CD4-positive, alpha-beta T cell treated with Interleukin-21 for 1 hour (primary cell): ENCODE measurements around the gene TNNC1.
A peak's percentile ranks its signal among the peaks of the same experiment; 100 is the strongest.

ENCODE experiments used
- DNase-seq: peaks from one replicate; pipeline ENCODE4 v3.0.0-alpha.2; 2020

The TNNC1 gene

DNA sequence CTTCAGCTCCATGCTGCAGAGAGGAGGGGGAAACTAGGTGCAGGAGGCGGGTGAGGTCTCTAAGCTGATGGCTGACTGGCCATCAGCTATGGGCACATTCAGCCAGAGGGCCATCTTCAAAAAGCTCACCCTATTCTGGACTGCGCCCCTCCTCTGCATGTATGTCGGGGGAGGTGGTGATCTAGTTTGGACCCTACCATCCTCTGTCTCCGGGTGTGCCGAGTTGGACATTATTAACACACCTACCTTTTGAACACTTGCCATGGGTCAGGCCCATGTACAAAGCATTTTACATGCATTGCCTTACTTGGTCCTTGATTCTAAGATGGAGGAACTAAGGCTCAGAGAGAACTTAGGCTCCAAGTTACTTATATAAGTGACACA lies 3.0 kb upstream of the TNNC1 start:
- DNase-seq = no peak

- DNase-seq = no peak
Observed at GRCh38 chr3:52456169-52456799, 2.4 kb upstream of the TNNC1 start.

- peak; percentile 97 for DNase-seq
Observed at GRCh38 chr3:52455283-52456168, 1.7 kb upstream of the TNNC1 start, which contains the start of gene NISCH. Gene NISCH, plus strand, starts transcription at chr3:52455604. Its CDS starts 38 bp downstream, at chr3:52455642.

DNA sequence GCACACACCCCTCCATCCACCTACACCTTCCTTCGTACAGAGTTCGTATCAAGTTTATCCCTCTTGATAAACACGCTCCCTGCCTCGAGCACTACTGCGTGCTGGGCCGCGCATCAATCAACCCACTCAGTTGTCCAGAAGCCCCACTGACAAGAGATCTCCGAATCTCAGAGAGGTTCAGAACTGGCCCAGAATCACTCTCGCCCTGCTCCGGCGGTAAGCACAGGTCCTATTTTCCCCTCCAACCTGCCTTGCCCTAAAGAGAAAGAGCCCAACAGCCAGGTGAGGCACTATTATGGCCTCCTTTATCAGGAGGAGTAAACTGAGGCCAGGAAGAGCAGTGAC lies 1.1 kb upstream of the TNNC1 start:
- no peak for DNase-seq

DNA sequence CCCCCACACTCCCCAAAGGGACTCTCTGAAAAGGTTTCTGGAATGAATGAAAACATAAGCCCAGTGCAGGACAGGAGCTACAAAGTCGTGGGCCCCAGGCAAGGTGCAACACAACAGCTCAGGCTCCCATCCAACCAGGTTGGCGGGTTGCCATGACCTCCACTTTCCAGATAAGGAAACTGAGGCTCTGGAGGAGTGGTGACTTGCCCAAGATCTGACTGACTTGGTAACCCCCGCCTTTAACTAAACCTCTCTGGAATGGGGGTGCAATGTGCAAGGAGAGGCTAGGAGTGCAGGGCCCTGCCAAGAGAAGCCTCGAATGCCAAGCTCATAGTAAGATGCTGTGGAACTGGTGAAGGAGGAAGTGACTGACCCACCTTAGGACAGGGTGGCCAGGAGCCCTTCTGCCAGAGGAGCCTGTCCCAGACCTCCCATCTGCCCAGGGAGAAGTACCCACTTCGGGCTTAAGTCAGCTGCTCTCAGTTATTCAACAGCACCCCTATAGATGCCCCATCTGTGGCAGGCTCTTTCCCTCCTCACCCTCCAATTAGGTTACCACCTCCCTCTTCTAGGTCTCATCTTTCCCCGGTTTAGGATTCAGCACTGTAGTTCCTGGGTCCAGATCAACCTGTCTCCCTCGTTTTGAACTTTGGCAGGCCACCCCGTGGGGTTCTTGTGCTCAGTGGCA lies 553 bp upstream of the TNNC1 start:
- DNase-seq = peak; percentile 9

GRCh38 chr3:52452570-52453221 lies 1.1 kb downstream of the TNNC1 start:
- DNase-seq = no peak

- DNase-seq = no peak
Observed at GRCh38 chr3:52452126-52452525, 1.7 kb downstream of the TNNC1 start.

DNA sequence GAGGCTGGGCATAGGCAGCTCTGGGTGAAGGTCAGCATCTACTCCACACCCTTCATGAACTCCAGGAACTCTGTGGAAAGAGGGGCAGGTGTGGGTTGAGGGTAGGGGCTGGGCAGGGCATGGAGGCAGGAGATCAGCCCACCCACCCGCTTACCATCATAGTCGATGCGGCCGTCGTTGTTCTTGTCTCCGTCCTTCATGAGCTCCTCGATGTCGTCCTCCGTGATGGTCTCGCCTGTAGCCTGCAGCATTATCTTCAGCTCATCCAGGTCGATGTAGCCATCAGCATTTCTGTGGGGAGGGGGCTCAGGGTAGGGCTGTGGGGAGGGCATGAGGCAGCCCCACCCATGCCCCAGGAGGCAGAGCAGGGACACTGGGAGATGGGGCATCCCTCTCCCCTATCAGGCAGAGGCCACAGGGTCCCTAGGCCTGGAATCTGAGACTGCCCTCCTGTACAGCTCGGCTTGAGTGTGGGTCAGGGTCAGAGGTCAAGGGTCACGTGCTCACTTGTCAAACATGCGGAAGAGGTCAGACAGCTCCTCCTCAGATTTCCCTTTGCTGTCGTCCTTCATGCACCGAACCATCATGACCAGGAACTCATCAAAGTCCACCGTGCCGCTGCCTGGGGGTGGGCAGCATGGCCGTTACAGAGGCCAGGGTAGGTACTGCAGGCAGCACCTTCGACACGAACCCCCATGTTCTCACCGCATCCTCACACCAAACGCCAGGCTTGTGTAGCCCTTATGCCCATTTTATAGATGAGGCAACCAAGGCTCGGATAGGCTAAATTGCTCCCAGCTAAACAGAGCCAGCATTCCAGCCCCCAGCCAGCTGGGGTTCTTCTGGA lies 2.4 kb downstream of the TNNC1 start:
- no peak for DNase-seq

- no peak for DNase-seq
Observed at GRCh38 chr3:52450489-52451236, 3.2 kb downstream of the TNNC1 start.

- no peak for DNase-seq
Observed at GRCh38 chr3:52447512-52448355, 6.1 kb downstream of the TNNC1 start.

- DNase-seq = peak; percentile 82
Observed at GRCh38 chr3:52446631-52447511, 7.0 kb downstream of the TNNC1 start.

- DNase-seq = no peak
Observed at GRCh38 chr3:52446042-52446441, 7.8 kb downstream of the TNNC1 start.

DNA sequence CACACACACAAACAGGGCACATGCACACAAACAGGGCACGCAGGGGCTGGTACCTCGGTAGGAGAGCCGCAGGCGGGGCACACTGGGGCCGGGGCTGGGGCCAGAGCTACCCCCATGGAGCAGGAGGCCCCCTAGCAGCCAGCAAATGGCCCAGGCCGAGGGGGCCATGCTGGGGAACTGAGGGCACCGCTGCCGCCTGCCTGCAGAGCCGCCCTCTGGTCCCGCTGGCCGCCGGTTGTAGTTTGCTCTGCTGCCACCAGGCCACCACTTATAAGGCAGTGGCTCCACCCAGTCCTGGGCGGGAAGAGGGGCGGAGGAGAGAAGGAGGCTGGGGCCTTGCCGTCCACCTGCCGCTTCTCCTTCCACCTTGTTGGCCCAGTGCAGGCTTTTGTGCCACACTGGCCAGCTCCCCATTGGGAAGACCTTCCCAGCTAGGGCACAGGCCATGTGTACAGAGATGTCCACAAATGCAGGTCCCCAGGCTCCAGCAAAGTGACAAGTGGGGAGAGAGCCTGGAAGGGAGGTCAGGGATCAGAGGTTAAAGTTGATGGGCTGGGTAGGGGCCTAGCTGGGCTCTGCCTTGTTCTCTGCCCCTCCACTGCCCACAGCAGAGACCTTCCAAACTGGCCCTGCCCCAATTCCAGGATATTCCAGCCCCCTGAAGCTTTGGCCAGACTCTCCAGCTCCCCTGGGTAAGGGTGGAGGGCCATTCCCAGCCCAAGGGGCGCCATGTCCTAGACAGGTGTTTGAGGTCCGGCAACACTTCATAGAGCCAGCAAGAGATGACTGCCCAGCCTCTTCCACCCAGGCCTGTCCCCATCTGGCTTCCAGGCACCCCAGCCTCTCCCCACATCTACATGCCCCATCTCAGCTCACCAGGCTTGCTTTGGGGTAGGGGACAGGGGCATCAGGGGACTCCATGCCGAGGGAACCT lies 8.7 kb downstream of the TNNC1 start, which contains the start of gene SEMA3G:
Gene SEMA3G, minus strand, starts transcription at position 244 of the 934 bp plus-strand sequence. Its CDS starts 76 bp downstream, at position 168.
- peak; percentile 81 for DNase-seq

DNA sequence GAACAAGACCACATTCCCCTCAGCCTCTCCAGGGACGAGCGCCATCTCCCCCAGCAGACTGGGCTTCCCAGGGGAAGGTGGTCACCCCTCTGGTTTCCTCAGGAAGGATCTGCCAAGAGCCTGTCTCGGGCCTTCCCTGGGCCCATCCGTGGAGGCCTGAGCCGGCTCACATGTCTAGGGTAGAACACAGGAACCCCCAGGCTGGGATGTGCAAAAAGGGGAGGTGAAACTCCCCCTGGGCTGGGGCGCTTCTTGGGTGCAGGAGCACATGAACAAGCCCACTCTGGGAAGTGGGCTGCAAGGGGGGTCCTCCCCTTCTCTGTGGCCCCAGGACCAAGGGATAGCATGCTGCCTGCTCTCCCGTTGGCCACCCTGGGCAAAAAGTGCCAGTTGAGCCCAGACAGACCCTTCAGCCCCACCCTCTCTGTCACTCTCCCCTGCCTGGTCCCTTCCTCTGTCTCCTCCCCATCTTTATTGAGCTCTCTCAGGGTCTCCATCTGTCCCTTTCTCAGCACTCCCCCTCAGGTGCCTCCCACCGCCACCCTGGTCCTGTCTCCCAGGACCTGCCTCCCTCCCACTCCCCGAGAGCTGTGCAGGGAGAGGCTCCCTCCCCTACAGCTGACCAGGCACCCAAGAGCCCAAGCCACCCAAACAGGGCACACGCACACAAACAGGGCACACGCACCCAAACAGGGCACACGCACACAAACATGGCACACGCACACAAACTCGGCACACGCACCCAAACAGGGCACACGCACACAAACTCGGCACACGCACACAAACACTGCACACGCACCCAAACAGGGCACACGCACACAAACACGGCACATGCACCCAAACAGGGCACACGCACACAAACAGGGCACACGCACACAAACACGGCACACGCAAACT lies 9.8 kb downstream of the TNNC1 start:
- no peak for DNase-seq

DNA sequence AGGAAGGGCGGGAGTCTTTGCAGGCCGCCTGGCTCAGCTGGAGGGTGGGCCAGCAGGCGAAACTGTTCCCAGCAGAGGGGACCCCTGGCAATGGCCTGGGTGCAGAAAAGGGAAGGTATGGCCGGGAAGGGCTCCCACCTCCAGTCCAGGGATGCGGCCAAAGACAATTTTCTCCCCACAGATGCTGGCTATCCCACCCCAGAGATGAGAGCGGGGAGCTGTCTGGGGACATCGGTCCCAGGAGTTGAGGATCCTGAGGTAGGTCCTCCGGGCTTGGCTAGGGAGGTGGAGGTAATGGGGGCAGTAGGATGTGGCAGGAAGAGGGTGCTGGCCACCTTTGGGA lies 10.6 kb downstream of the TNNC1 start:
- DNase-seq = no peak

GRCh38 chr3:52442409-52443267 lies 11.2 kb downstream of the TNNC1 start:
- no peak for DNase-seq
